Measurements from ENCODE around the gene PRKAR2B.

Gene PRKAR2B

GRCh38 chr7:107111196-107111595, 66.7 kb downstream of the PRKAR2B start:
- Histone ChIP-seq H2BK120ac (ENCODE audit: low read depth, low read length) (no peak overlapping the region), H3K18ac (ENCODE audit: low read length) (no peak overlapping the region)

DNA sequence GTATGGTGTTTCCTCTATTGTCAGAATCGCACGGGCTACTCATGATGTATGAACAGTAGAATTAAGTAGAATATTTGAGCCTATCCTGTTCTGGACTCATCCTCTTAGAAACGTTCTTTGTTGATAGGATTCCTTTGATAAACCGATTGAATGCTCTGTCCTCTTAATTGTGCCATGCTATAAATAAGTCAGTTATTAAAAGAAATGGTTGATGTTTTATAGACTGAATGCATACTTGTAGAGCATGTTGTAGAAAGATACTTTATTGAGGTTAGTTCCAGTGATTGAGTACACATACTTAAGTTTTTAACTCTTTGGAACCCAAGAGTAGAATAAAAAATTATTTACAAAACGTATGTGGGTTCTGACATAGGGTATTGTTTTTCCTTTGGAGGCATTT, 69.4 kb downstream of the PRKAR2B start:
- Histone ChIP-seq H2BK15ac (ENCODE audit: low read length) (no peak overlapping the region), H3K27ac (replicated peaks; ENCODE audit: low read length) (no peak overlapping the region), H2AFZ (ENCODE audit: low read length) (no peak overlapping the region), H3K14ac (ENCODE audit: low read length) (no peak overlapping the region), H3K23ac (ENCODE audit: low read depth, low read length, poor library complexity) (no peak overlapping the region), H3K79me1 (ENCODE audit: low read depth, low read length) (no peaks in the 10 kb centered on the region), H3K27me3 (ENCODE audit: control insufficient read depth in 3 of 3, insufficient read depth in 3 of 3, low read depth in 1 of 3, low read length in 3 of 3) (no peaks in the 10 kb centered on the region), H2BK12ac (ENCODE audit: low read length) (no peak overlapping the region), H3K36me3 (replicated peaks in 1 of 2; ENCODE audit: control insufficient read depth in 2 of 2, insufficient read depth in 2 of 2, low read length in 2 of 2) (no peaks in the 10 kb centered on the region), H3K9me3 (replicated peaks in 1 of 2; ENCODE audit: control insufficient read depth in 2 of 2, insufficient read depth in 1 of 2, low read depth in 1 of 2, low read length in 2 of 2) (no peaks in the 10 kb centered on the region), H3K4ac (ENCODE audit: low read length) (no peak overlapping the region), H3K4me1 (ENCODE audit: control insufficient read depth in 2 of 2, insufficient read depth in 1 of 2, low read depth in 1 of 2, low read length in 2 of 2) (peaks cover 3 to 10% of the 10 kb centered on the region in 2 donors), H3K4me2 (ENCODE audit: insufficient read depth, low read length, poor library complexity, severe bottlenecking) (no peak overlapping the region), H3K4me3 (ENCODE audit: low read length in 2 of 2) (no peak overlapping the region), H4K91ac (ENCODE audit: low read depth, low read length, poor library complexity) (no peak overlapping the region), H3K18ac (ENCODE audit: low read length) (no peak overlapping the region), H3K9ac (ENCODE audit: low read depth, low read length, poor library complexity) (no peak overlapping the region), H4K8ac (ENCODE audit: low read depth, low read length) (no peak overlapping the region), H2BK5ac (ENCODE audit: low read length) (no peak overlapping the region), H2BK120ac (ENCODE audit: low read depth, low read length) (no peak overlapping the region), H2AK5ac (ENCODE audit: low read depth, low read length) (no peak overlapping the region)
- WGBS, 2 donors (ENCODE audit: extremely low coverage in 2 of 2, insufficient read length in 2 of 2, insufficient replicate concordance in 1 of 2) = no CpG with 5 or more reads among the region's 5 CpGs
- DNase-seq (ENCODE audit: low spot score) = no peak

More at GRCh38 chr7:107111196-107111595, 66.7 kb downstream of the PRKAR2B start:
- no peak overlapping the region for H2BK15ac ChIP-seq (ENCODE audit: low read length)
- no peak overlapping the region for H3K4ac ChIP-seq (ENCODE audit: low read length)
- WGBS, 2 donors (ENCODE audit: extremely low coverage in 2 of 2, insufficient read length in 2 of 2, insufficient replicate concordance in 1 of 2) = no CpG with 5 or more reads among the region's 1 CpG
- H3K9me3 ChIP-seq (replicated peaks in 1 of 2; ENCODE audit: control insufficient read depth in 2 of 2, insufficient read depth in 1 of 2, low read depth in 1 of 2, low read length in 2 of 2) = no peaks in the 10 kb centered on the region
- no peaks in the 10 kb centered on the region for H3K36me3 ChIP-seq (replicated peaks in 1 of 2; ENCODE audit: control insufficient read depth in 2 of 2, insufficient read depth in 2 of 2, low read length in 2 of 2)
- no peak overlapping the region for H2BK5ac ChIP-seq (ENCODE audit: low read length)
- H3K27me3 ChIP-seq (ENCODE audit: control insufficient read depth in 3 of 3, insufficient read depth in 3 of 3, low read depth in 1 of 3, low read length in 3 of 3) = no peaks in the 10 kb centered on the region
- no peak for DNase-seq (ENCODE audit: low spot score)
- H4K8ac ChIP-seq (ENCODE audit: low read depth, low read length) = no peak overlapping the region
- H2AFZ ChIP-seq (ENCODE audit: low read length) = no peak overlapping the region
- no peaks in the 10 kb centered on the region for H3K79me1 ChIP-seq (ENCODE audit: low read depth, low read length)
- no peak overlapping the region for H3K4me2 ChIP-seq (ENCODE audit: insufficient read depth, low read length, poor library complexity, severe bottlenecking)
- H3K27ac ChIP-seq (replicated peaks; ENCODE audit: low read length) = no peak overlapping the region
- no peak overlapping the region for H3K4me3 ChIP-seq (ENCODE audit: low read length in 2 of 2)
- no peak overlapping the region for H2AK5ac ChIP-seq (ENCODE audit: low read depth, low read length)
- no peak overlapping the region for H3K14ac ChIP-seq (ENCODE audit: low read length)
- H3K4me1 ChIP-seq (ENCODE audit: control insufficient read depth in 2 of 2, insufficient read depth in 1 of 2, low read depth in 1 of 2, low read length in 2 of 2) = no peaks in the 10 kb centered on the region
- no peak overlapping the region for H4K91ac ChIP-seq (ENCODE audit: low read depth, low read length, poor library complexity)
- H2BK12ac ChIP-seq (ENCODE audit: low read length) = no peak overlapping the region
- no peak overlapping the region for H3K9ac ChIP-seq (ENCODE audit: low read depth, low read length, poor library complexity)
- no peak overlapping the region for H3K23ac ChIP-seq (ENCODE audit: low read depth, low read length, poor library complexity)

DNA sequence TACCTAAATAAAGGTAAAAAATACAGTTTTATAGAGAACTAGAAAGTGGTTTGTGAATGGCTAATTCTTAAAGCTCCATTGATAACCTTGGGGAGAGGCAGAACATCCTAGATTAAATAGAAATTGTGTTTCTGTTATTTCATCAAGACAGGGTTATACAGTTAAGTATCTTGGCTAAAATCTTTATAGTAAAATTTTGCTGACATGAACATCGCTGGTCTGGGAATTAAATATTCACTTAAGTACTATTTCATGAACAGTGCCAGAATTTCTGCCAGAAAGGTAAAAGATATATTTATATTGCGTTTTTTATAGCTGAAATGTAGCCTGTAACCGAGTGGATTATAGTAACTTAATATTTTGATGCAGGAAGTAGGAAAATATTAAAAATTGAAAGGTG, 70.6 kb downstream of the PRKAR2B start:
- Histone ChIP-seq H4K8ac (ENCODE audit: low read depth, low read length) (no peak overlapping the region), H3K18ac (ENCODE audit: low read length) (no peak overlapping the region), H2BK120ac (ENCODE audit: low read depth, low read length) (no peak overlapping the region), H3K79me1 (ENCODE audit: low read depth, low read length) (no peaks in the 10 kb centered on the region), H2BK12ac (ENCODE audit: low read length) (no peak overlapping the region), H3K4ac (ENCODE audit: low read length) (no peak overlapping the region), H2BK15ac (ENCODE audit: low read length) (no peak overlapping the region), H3K27ac (replicated peaks; ENCODE audit: low read length) (no peak overlapping the region), H3K4me1 (ENCODE audit: control insufficient read depth in 2 of 2, insufficient read depth in 1 of 2, low read depth in 1 of 2, low read length in 2 of 2) (peaks cover 6 to 10% of the 10 kb centered on the region in 2 donors), H2AFZ (ENCODE audit: low read length) (no peak overlapping the region), H2AK5ac (ENCODE audit: low read depth, low read length) (no peak overlapping the region), H4K91ac (ENCODE audit: low read depth, low read length, poor library complexity) (no peak overlapping the region), H3K23ac (ENCODE audit: low read depth, low read length, poor library complexity) (no peak overlapping the region), H3K9me3 (replicated peaks in 1 of 2; ENCODE audit: control insufficient read depth in 2 of 2, insufficient read depth in 1 of 2, low read depth in 1 of 2, low read length in 2 of 2) (no peaks in the 10 kb centered on the region), H3K4me2 (ENCODE audit: insufficient read depth, low read length, poor library complexity, severe bottlenecking) (no peak overlapping the region), H3K27me3 (ENCODE audit: control insufficient read depth in 3 of 3, insufficient read depth in 3 of 3, low read depth in 1 of 3, low read length in 3 of 3) (no peaks in the 10 kb centered on the region), H3K14ac (ENCODE audit: low read length) (no peak overlapping the region), H3K9ac (ENCODE audit: low read depth, low read length, poor library complexity) (no peak overlapping the region), H2BK5ac (ENCODE audit: low read length) (no peak overlapping the region), H3K36me3 (replicated peaks in 1 of 2; ENCODE audit: control insufficient read depth in 2 of 2, insufficient read depth in 2 of 2, low read length in 2 of 2) (no peaks in the 10 kb centered on the region), H3K4me3 (ENCODE audit: low read length in 2 of 2) (no peak overlapping the region)
- no peak for DNase-seq (ENCODE audit: low spot score)
- no CpG with 5 or more reads among the region's 3 CpGs for WGBS, 2 donors (ENCODE audit: extremely low coverage in 2 of 2, insufficient read length in 2 of 2, insufficient replicate concordance in 1 of 2)

DNA sequence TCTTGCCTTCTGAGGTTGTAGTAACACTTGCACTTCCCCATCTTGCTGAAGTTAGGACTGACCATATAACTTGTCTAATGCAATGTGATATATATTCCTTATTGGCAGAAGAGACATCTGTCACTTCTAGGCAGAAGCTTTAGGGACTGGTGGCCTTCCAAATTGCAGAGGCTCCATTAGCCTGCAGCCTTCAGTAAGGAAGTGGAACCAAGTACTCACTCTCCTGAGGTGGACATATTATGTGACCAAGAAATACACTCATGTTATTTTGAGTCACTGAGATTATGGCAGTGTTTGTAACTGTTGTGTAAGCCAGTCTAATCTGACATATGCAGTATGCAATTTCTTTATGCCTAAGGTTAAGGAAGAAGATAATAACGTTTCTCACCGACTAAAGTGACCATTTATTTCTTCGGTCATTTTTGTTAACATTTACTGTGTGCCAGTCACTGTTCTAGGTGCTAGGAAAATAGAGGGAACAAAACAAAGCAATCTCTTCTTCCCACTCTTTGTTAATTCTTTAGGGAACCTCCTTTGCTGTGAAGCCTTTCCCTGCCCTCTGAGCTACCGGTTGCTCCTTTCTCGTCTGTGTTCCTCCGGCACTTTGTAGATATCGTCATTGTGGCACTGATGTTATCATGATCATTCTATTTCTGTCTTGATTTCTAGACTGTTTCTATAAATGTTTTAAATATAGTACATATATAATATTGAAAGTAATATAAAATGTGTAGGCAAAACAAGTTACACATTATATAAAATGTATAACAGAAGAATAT, 71.4 kb downstream of the PRKAR2B start:
- Histone ChIP-seq H2BK5ac (ENCODE audit: low read length) (no peak overlapping the region), H3K9ac (ENCODE audit: low read depth, low read length, poor library complexity) (no peak overlapping the region), H2AK5ac (ENCODE audit: low read depth, low read length) (no peak overlapping the region), H2BK15ac (ENCODE audit: low read length) (no peak overlapping the region), H3K18ac (ENCODE audit: low read length) (no peak overlapping the region), H3K27me3 (ENCODE audit: control insufficient read depth in 3 of 3, insufficient read depth in 3 of 3, low read depth in 1 of 3, low read length in 3 of 3) (no peaks in the 10 kb centered on the region), H3K36me3 (replicated peaks in 1 of 2; ENCODE audit: control insufficient read depth in 2 of 2, insufficient read depth in 2 of 2, low read length in 2 of 2) (no peaks in the 10 kb centered on the region), H4K8ac (ENCODE audit: low read depth, low read length) (no peak overlapping the region), H3K23ac (ENCODE audit: low read depth, low read length, poor library complexity) (no peak overlapping the region), H2BK12ac (ENCODE audit: low read length) (no peak overlapping the region), H3K4me2 (ENCODE audit: insufficient read depth, low read length, poor library complexity, severe bottlenecking) (no peak overlapping the region), H3K4me3 (ENCODE audit: low read length in 2 of 2) (no peak overlapping the region), H2BK120ac (ENCODE audit: low read depth, low read length) (no peak overlapping the region), H3K4ac (ENCODE audit: low read length) (no peak overlapping the region), H3K27ac (replicated peaks; ENCODE audit: low read length) (no peak overlapping the region), H3K14ac (ENCODE audit: low read length) (no peak overlapping the region), H2AFZ (ENCODE audit: low read length) (no peak overlapping the region), H3K9me3 (replicated peaks in 1 of 2; ENCODE audit: control insufficient read depth in 2 of 2, insufficient read depth in 1 of 2, low read depth in 1 of 2, low read length in 2 of 2) (no peaks in the 10 kb centered on the region), H3K79me1 (ENCODE audit: low read depth, low read length) (no peaks in the 10 kb centered on the region), H4K91ac (ENCODE audit: low read depth, low read length, poor library complexity) (no peak overlapping the region), H3K4me1 (ENCODE audit: control insufficient read depth in 2 of 2, insufficient read depth in 1 of 2, low read depth in 1 of 2, low read length in 2 of 2) (peaks cover 6 to 10% of the 10 kb centered on the region in 2 donors)
- no peak for DNase-seq (ENCODE audit: low spot score)
- WGBS, 2 donors (ENCODE audit: extremely low coverage in 2 of 2, insufficient read length in 2 of 2, insufficient replicate concordance in 1 of 2) = no CpG with 5 or more reads among the region's 7 CpGs
